ENCODE data around the gene IPO4.

DNA sequence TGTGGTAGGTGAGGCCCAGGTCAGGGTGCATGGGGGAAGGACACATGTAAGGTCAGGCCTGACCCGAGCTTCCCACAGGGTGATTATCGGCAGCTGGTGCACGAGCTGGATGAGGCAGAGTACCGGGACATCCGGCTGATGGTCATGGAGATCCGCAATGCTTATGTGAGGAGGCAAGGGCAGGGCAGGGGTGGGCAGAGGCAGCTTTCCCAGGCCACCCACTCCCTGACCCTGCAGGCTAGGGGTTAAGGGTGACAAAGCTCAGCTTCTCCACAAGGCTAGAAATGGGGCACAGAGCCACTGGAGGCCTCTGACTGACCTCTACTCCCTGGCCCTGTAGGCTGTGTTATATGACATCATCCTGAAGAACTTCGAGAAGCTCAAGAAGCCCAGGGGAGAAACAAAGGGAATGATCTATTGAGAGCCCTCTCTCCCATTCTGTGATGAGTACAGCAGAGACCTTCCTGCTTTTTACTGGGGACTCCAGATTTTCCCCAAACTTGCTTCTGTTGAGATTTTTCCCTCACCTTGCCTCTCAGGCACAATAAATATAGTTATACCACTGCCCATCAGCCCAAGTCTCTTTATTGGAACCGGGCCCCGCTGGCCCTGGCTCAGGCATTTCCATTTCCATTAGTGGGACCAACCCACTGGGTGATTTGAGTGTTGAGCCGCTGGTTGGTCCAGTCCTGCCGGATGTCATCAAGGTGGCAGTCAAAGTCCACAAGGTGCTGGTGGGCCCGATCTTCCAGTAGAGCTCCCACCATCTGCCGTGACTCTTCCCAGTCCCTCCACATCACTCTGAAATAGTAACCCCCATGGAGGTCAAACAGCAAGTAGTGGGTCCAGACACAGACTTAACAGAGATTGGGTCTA, 50.0 kb downstream of the IPO4 start:
- no peak for TF ChIP-seq POLR2AphosphoS5 (IDR thresholded peaks at IDR 0.05; ENCODE audit: low read depth, low read length)
- TF ChIP-seq POLR2A (IDR thresholded peaks at IDR 0.05; ENCODE audit: low read depth, low read length): no peak

All from GM12892 (cell line).